Panc1 (cell line): ENCODE measurements around the gene ATP5PF. TPM values are rescaled to one million over a fixed set of nuclear protein-coding genes. Genes with fewer than 3 reads are reported as not detected.

Source experiments
- ATAC-seq: fragments of 200-7000 bp; cut with Tn5 transposase; 2 replicates; pipeline ENCODE4 v1.9.1; 2020; ENCODE audit warnings: mild to moderate bottlenecking, moderate library complexity
- BruUV-seq: library from RNA; stranded (reverse); fragments of 400-500 nt; replicated peaks from 2 replicates; lab custom pipeline; 2021; lab: Mats Ljungman, UMichigan
- CTCF ChIA-PET: fragments of 300-600 bp; sonication (Branson Sonifier 250); formaldehyde crosslinking; loops from one replicate; lab custom pipeline; 2022; ENCODE audit warnings: antibody characterized with exemption; lab: Charles Lee
- POLR2A ChIA-PET: fragments of 300-600 bp; sonication (Branson Sonifier 250); formaldehyde crosslinking; loops from one replicate; lab custom pipeline; 2022; ENCODE audit warnings: antibody characterized with exemption; lab: Charles Lee
- DNase-seq: peaks from one replicate; pipeline ENCODE4 v3.0.0-alpha.2; 2010; ENCODE audit warnings: low read depth, low spot score
- H3K27ac ChIP-seq: 2 replicates; pipeline ENCODE4 v1.5.1; 2011; ENCODE audit warnings: mild to moderate bottlenecking, low read length, inconsistent platforms
- H3K27me3 ChIP-seq: fragments of 200-500 bp; sonication (Bioruptor generic); 2 replicates; pipeline ENCODE4 v1.6.0; 2014; ENCODE audit warnings: low read length, inconsistent platforms; ENCODE audit not compliant: control insufficient read depth, insufficient read depth
- H3K36me3 ChIP-seq: fragments of 200-500 bp; sonication (Bioruptor generic); 2 replicates; pipeline ENCODE4 v1.5.1; 2014; ENCODE audit warnings: inconsistent platforms, mild to moderate bottlenecking, low read length, moderate library complexity; ENCODE audit not compliant: control insufficient read depth, insufficient read depth
- H3K4me1 ChIP-seq: 2 replicates; pipeline ENCODE4 v1.5.1; 2011; ENCODE audit warnings: inconsistent platforms, mild to moderate bottlenecking, low read length, moderate library complexity; ENCODE audit not compliant: control insufficient read depth, insufficient read depth
- H3K4me3 ChIP-seq, 2 experiments: 2 replicates each; pipeline ENCODE4 v1.5.1; 2011 to 2012; ENCODE audit warnings: low read depth in 2 of 2, low read length in 2 of 2, mild to moderate bottlenecking in 2 of 2, inconsistent platforms in 1 of 2, moderate library complexity in 1 of 2
- H3K9me3 ChIP-seq: fragments of 200-500 bp; sonication (Bioruptor generic); 2 replicates; pipeline ENCODE4 v1.5.1; 2014; ENCODE audit warnings: low read depth, mild to moderate bottlenecking, inconsistent platforms, low read length, moderate library complexity; ENCODE audit not compliant: control insufficient read depth, insufficient read depth
- CTCF ChIP-seq: fragments of 450-650 bp; IDR thresholded peaks from 2 replicates; pipeline ENCODE4 v1.5.1; 2017; ENCODE audit warnings: mild to moderate bottlenecking
- POLR2AphosphoS5 ChIP-seq: IDR thresholded peaks from 2 replicates; pipeline ENCODE4 v1.6.1; 2012; ENCODE audit warnings: mild to moderate bottlenecking, low read depth, low read length, moderate library complexity
- REST ChIP-seq, 2 experiments: IDR thresholded peaks; 2 replicates each; pipeline ENCODE4 v1.6.1; 2011 to 2012; ENCODE audit warnings: low read depth in 2 of 2, control low read depth in 1 of 2, low read length in 1 of 2, mild to moderate bottlenecking in 1 of 2, moderate library complexity in 1 of 2; ENCODE audit not compliant: insufficient read depth in 1 of 2
- SIN3A ChIP-seq: IDR thresholded peaks from 2 replicates; pipeline ENCODE4 v1.6.1; 2012; ENCODE audit warnings: low read depth, mild to moderate bottlenecking, low read length, moderate library complexity, borderline replicate concordance; ENCODE audit not compliant: insufficient read depth
- TCF7L2 ChIP-seq: IDR thresholded peaks from 2 replicates; pipeline ENCODE4 v1.6.1; 2011; ENCODE audit warnings: mild to moderate bottlenecking, low read depth, low read length, inconsistent platforms
- in situ Hi-C: cut with HindIII; loops from 2 replicates; pipeline ENCODE4 v1.10.0; 2016; ENCODE audit warnings: low sequenced_read_pairs, low pct_unique_long_range_greater_than_20kb
- intact Hi-C: fragments of 100-400 bp; cut with micrococcal nuclease; formaldehyde crosslinking; loops from one replicate; pipeline ENCODE4 v1.10.0; 2022; ENCODE audit not compliant: unreplicated experiment
- total RNA-seq: library from RNA; stranded (reverse); gene quantifications from one replicate; pipeline ENCODE4 v1.2.1, GENCODE V29; 2021; ENCODE audit not compliant: unreplicated experiment

The ATP5PF gene
- total RNA-seq, 1 experiment from 2014 or later: 103 TPM

GRCh38 chr21:25691976-25692375 is 42.7 kb downstream of the ATP5PF start:
- TF ChIP-seq CTCF (no peak), POLR2AphosphoS5 (no peak)
- no peak for DNase-seq
- no peaks in the 10 kb centered on the region for H3K4me1 ChIP-seq
- ATAC-seq: no peak
- H3K4me3 ChIP-seq: no peak overlapping the region
- POLR2A ChIA-PET: no interaction called here
- CTCF ChIA-PET: no interaction called here
- H3K27me3 ChIP-seq: 0 out of 2 replicates have a peak, but pooled peaks cover 2% of the 10 kb centered on the region
- H3K36me3 ChIP-seq: no peaks in the 10 kb centered on the region
- H3K27ac ChIP-seq: no peak overlapping the region
- BruUV-seq: no TSS peak
- no peaks in the 10 kb centered on the region for H3K9me3 ChIP-seq
- intact Hi-C loops: no loop called here
- in situ Hi-C loops: no loop called here

- no peak for DNase-seq
- TF ChIP-seq SIN3A: no peak
- TF ChIP-seq POLR2AphosphoS5: no peak
- TF ChIP-seq CTCF: no peak
- TF ChIP-seq TCF7L2: no peak
- no peak for TF ChIP-seq REST (IDR thresholded peaks at IDR 0.05; ENCODE audit: insufficient read depth in 1 of 2, low read depth in 2 of 2, low read length in 1 of 2)
- Histone ChIP-seq H3K4me3 (no peak overlapping the region), H3K27ac (no peak overlapping the region), H3K4me1 (no peaks in the 10 kb centered on the region), H3K27me3 (0 out of 2 replicates have a peak, but pooled peaks cover 2% of the 10 kb centered on the region), H3K9me3 (no peaks in the 10 kb centered on the region), H3K36me3 (no peaks in the 10 kb centered on the region)
- ChIA-PET CTCF (no interaction called here), POLR2A (no interaction called here)
- no TSS peak for BruUV-seq
- ATAC-seq: no peak
- intact Hi-C loops: no loop called here
- in situ Hi-C loops: no loop called here
These were observed 45.5 kb downstream of the ATP5PF start for GRCh38 chr21:25689226-25689625.
